ENCODE measurements around the gene FBXW7. TPM values are rescaled to one million over a fixed set of nuclear protein-coding genes. Genes with fewer than 3 reads are reported as not detected.

FBXW7 gene
- polyA plus RNA-seq, 1 of the 3 experiments (the other 2 are of a cell fraction): 7.7 TPM

DNA sequence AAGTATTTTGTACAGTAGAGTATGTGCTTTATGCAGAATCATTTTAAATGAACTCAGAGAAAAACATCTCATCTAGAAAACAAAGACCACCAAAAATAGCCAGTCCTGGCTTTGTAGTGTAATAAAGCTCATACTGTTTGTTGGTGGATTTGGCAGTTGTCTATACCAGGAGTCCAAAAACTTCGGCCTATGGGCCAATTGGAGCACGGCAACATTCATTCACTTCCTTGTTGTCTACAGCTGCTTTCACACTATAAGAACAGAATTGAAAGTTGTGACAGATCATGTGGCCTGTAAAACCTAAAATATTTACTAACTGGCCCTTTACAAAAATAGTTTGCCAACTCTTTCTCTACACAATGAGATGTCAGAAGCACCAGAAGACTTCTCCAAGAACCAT lies 5.3 kb downstream of the FBXW7 start:
- H3K9me3 ChIP-seq: no peaks in the 10 kb centered on the region
- TF ChIP-seq, protein P1, sequence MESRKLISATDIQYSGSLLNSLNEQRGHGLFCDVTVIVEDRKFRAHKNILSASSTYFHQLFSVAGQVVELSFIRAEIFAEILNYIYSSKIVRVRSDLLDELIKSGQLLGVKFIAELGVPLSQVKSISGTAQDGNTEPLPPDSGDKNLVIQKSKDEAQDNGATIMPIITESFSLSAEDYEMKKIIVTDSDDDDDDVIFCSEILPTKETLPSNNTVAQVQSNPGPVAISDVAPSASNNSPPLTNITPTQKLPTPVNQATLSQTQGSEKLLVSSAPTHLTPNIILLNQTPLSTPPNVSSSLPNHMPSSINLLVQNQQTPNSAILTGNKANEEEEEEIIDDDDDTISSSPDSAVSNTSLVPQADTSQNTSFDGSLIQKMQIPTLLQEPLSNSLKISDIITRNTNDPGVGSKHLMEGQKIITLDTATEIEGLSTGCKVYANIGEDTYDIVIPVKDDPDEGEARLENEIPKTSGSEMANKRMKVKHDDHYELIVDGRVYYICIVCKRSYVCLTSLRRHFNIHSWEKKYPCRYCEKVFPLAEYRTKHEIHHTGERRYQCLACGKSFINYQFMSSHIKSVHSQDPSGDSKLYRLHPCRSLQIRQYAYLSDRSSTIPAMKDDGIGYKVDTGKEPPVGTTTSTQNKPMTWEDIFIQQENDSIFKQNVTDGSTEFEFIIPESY (IDR thresholded peaks at IDR 0.05; ENCODE audit: borderline replicate concordance, low read depth): no peak
- TF ChIP-seq, protein P2, sequence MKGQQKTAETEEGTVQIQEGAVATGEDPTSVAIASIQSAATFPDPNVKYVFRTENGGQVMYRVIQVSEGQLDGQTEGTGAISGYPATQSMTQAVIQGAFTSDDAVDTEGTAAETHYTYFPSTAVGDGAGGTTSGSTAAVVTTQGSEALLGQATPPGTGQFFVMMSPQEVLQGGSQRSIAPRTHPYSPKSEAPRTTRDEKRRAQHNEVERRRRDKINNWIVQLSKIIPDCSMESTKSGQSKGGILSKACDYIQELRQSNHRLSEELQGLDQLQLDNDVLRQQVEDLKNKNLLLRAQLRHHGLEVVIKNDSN (IDR thresholded peaks at IDR 0.05; ENCODE audit: borderline replicate concordance, low read depth): no peak
- TF ChIP-seq MXI1 (IDR thresholded peaks at IDR 0.05; ENCODE audit: low read depth, low read length) (no peak), GABPA (IDR thresholded peaks at IDR 0.05; ENCODE audit: low read depth) (no peak), SMC3 (IDR thresholded peaks at IDR 0.05; ENCODE audit: low read depth, low read length) (no peak), TCF12 (IDR thresholded peaks at IDR 0.05) (no peak), RXRA (IDR thresholded peaks at IDR 0.05; ENCODE audit: borderline replicate concordance, low read depth) (no peak), RCOR1 (IDR thresholded peaks at IDR 0.05; ENCODE audit: low read length) (no peak), TEAD4 (IDR thresholded peaks at IDR 0.05; ENCODE audit: borderline replicate concordance, insufficient read depth) (no peak), YY1 (IDR thresholded peaks at IDR 0.05; ENCODE audit: low read depth) (no peak), RFX5 (IDR thresholded peaks at IDR 0.05; ENCODE audit: low read length) (no peak), MEF2A (IDR thresholded peaks at IDR 0.05; ENCODE audit: borderline replicate concordance, low read depth) (no peak), POLR2AphosphoS5 (IDR thresholded peaks at IDR 0.05; ENCODE audit: low read depth, low read length) (no peak), FOXM1 (IDR thresholded peaks at IDR 0.05; ENCODE audit: low read depth) (no peak)
- TF ChIP-seq, protein P3, sequence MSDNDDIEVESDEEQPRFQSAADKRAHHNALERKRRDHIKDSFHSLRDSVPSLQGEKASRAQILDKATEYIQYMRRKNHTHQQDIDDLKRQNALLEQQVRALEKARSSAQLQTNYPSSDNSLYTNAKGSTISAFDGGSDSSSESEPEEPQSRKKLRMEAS (IDR thresholded peaks at IDR 0.05; ENCODE audit: low read depth): no peak
- TF ChIP-seq, protein P4, sequence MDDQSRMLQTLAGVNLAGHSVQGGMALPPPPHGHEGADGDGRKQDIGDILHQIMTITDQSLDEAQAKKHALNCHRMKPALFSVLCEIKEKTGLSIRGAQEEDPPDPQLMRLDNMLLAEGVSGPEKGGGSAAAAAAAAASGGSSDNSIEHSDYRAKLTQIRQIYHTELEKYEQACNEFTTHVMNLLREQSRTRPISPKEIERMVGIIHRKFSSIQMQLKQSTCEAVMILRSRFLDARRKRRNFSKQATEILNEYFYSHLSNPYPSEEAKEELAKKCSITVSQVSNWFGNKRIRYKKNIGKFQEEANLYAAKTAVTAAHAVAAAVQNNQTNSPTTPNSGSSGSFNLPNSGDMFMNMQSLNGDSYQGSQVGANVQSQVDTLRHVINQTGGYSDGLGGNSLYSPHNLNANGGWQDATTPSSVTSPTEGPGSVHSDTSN (IDR thresholded peaks at IDR 0.05): no peak
- peaks cover 11 to 12% of the 10 kb centered on the region in 2 experiments; a peak in 2 of 4 replicates for H3K4me1 ChIP-seq (ENCODE audit: control insufficient read depth in 1 of 2, insufficient read depth in 2 of 2, low read depth in 1 of 2, low read length in 1 of 2)
- peaks cover 5% of the 10 kb centered on the region for H3F3A ChIP-seq (replicated peaks; ENCODE audit: insufficient read depth)
- no peak overlapping the region for H3K27ac ChIP-seq (ENCODE audit: low read depth in 2 of 2, low read length in 1 of 2)
- no peak overlapping the region for H3K4me3 ChIP-seq (ENCODE audit: low read depth in 2 of 2, low read length in 1 of 2)
- no peaks in the 10 kb centered on the region for H3K9me2 ChIP-seq
- H3K9ac ChIP-seq: no peak overlapping the region
- H4K20me1 ChIP-seq (ENCODE audit: insufficient read depth): peaks cover 66% of the 10 kb centered on the region
- H3K4me2 ChIP-seq: no peak overlapping the region
- ChIA-PET CTCF (interaction anchor here (0.6 to 2.4 kb wide), 4 partner anchors 29 to 42 kb away, joined by 3 to 10 read pairs (median 3); no protein-coding TSS in a partner anchor), POLR2A (interaction anchor here (0.6 kb wide), 1 partner anchor 1175 kb away, joined by 3 read pairs; no protein-coding TSS in a partner anchor)
- peaks cover 0 to 8% of the 10 kb centered on the region in 2 experiments for H3K36me3 ChIP-seq (replicated peaks in 1 of 2; ENCODE audit: control insufficient read depth in 1 of 2, insufficient read depth in 2 of 2, low read length in 1 of 2)
- H2AFZ ChIP-seq (ENCODE audit: low read depth): no peak overlapping the region
- H3K79me2 ChIP-seq (ENCODE audit: insufficient read depth): peaks cover 98% of the 10 kb centered on the region
- DNase-seq: no peak
- 96% methylated on average over 2 of the region's 2 CpGs for WGBS (ENCODE audit: low lambda C conversion rate)
- H3K27me3 ChIP-seq (ENCODE audit: insufficient read depth): no peaks in the 10 kb centered on the region
